ENCODE data around the gene TAF7L.

Gene TAF7L

GRCh38 chrX:101265869-101266428, 25.2 kb downstream of the TAF7L start:
- TF ChIP-seq CTCF (IDR thresholded peaks at IDR 0.05; ENCODE audit: extremely low read depth, missing control alignments), result no peak
- no peak for DNase-seq (ENCODE audit: low spot score)

DNA sequence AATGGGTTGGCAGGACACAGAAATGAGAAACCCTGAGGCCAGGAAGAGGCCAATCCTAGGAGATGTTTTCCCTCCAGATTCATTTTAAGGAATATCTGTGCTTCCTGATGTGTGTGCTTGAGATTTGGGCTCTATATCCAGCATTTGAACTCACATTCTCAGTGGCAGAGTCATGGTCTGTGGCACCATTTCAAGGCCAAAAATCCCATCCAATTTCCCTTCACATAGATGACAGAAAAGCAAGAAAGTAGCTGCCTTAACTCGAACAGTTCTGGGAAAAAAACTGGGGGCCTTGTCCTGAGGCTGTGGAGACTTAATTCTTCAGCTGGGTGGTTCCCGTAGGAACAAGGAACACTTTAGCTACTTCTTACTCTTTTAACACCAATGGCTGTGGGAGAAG, 27.4 kb downstream of the TAF7L start:
- DNase-seq (ENCODE audit: low spot score), result no peak
- TF ChIP-seq CTCF (IDR thresholded peaks at IDR 0.05; ENCODE audit: extremely low read depth, missing control alignments), result no peak

GRCh38 chrX:101262590-101262989, 28.5 kb downstream of the TAF7L start:
- DNase-seq (ENCODE audit: low spot score), result no peak
- no peak for TF ChIP-seq CTCF (IDR thresholded peaks at IDR 0.05; ENCODE audit: extremely low read depth, missing control alignments)

GRCh38 chrX:101260435-101260834, 30.7 kb downstream of the TAF7L start:
- TF ChIP-seq CTCF (IDR thresholded peaks at IDR 0.05; ENCODE audit: extremely low read depth, missing control alignments), result no peak
- DNase-seq (ENCODE audit: low spot score), result peak; percentile 8

- no peak for TF ChIP-seq CTCF (IDR thresholded peaks at IDR 0.05; ENCODE audit: extremely low read depth, missing control alignments)
- no peak for DNase-seq (ENCODE audit: low spot score)
These were observed 32.9 kb downstream of the TAF7L start for GRCh38 chrX:101258259-101258581.

GRCh38 chrX:101257448-101258258, 33.5 kb downstream of the TAF7L start:
- no peak for DNase-seq (ENCODE audit: low spot score)

More at GRCh38 chrX:101257448-101258258, 33.5 kb downstream of the TAF7L start:
- TF ChIP-seq CTCF (IDR thresholded peaks at IDR 0.05; ENCODE audit: extremely low read depth, missing control alignments), result no peak
